HepG2 (cell line): ENCODE results near the gene TEX35. TPM values are rescaled to one million over a fixed set of nuclear protein-coding genes. Genes with fewer than 3 reads are reported as not detected.
A peak's percentile ranks its signal among the peaks of the same experiment; 100 is the strongest.

Experiments used
- ATAC-seq: fragments of 200-7000 bp; cut with Tn5 transposase; 3 replicates; pipeline ENCODE4 v1.9.1; 2020; ENCODE audit warnings: mild to moderate bottlenecking, moderate library complexity
- BruUV-seq: library from RNA; stranded (reverse); fragments of 400-500 nt; replicated peaks from 2 replicates; lab custom pipeline; 2021; lab: Mats Ljungman, UMichigan
- CTCF ChIA-PET: fragments of 300-600 bp; formaldehyde crosslinking; extraction: SDS; loops from one replicate; lab custom pipeline; 2021; ENCODE audit warnings: low total read pairs, inconsistent platforms, low intra/inter-chr PET ratio; lab: Yijun Ruan, JAX
- POLR2A ChIA-PET: fragments of 350-600 bp; sonication (Branson Sonifier 250); formaldehyde crosslinking; loops from one replicate; lab custom pipeline; 2020; ENCODE audit warnings: antibody characterized with exemption, inconsistent platforms; lab: Yijun Ruan, JAX
- DNase-seq: peaks from one replicate; pipeline ENCODE4 v3.0.0-alpha.2; 2015; ENCODE audit warnings: low spot score
- FAIRE-seq: peaks from 3 replicates; lab custom pipeline; 2011; peaks lifted over from hg19 to GRCh38; lab: Jason Lieb, UNC
- H2AFZ ChIP-seq: one replicate; pipeline ENCODE4 v1.6.1; 2011; ENCODE audit warnings: low read length, inconsistent platforms
- H3K27ac ChIP-seq: fragments of 300-600 bp; 3 replicates; pipeline ENCODE4 v1.8.0; 2011; ENCODE audit warnings: mixed run types, mild to moderate bottlenecking, mixed read lengths, low read length, inconsistent platforms; ENCODE audit not compliant: insufficient read depth; ENCODE audit errors: extremely low read length
- H3K27me3 ChIP-seq, 2 experiments: fragments of 200-600 bp in 1 of 2; 2 replicates in 1 of 2; 3 replicates in 1 of 2; pipeline versions ENCODE4 v1.6.0 to v1.8.0; 2011; ENCODE audit warnings: low read length in 2 of 2, mild to moderate bottlenecking in 2 of 2, moderate library complexity in 2 of 2, inconsistent platforms in 1 of 2; ENCODE audit not compliant: insufficient read depth in 2 of 2, control insufficient read depth in 1 of 2
- H3K36me3 ChIP-seq, 2 experiments: fragments of 200-600 bp in 1 of 2; replicated peaks in 1 of 2; 2 replicates in 1 of 2; 3 replicates in 1 of 2; pipeline versions ENCODE4 v1.5.1 to v1.8.0; 2011; ENCODE audit warnings: low read length in 2 of 2, inconsistent platforms in 1 of 2; ENCODE audit not compliant: insufficient read depth in 2 of 2, control insufficient read depth in 1 of 2
- H3K4me1 ChIP-seq: 2 replicates; pipeline ENCODE4 v1.5.1; 2012; ENCODE audit warnings: low read length, inconsistent platforms; ENCODE audit not compliant: insufficient read depth
- H3K4me2 ChIP-seq: 2 replicates; pipeline ENCODE4 v1.6.0; 2011; ENCODE audit warnings: low read depth, low read length, inconsistent platforms
- H3K4me3 ChIP-seq, 3 experiments: fragments of 200-600 bp in 1 of 3; sonication (generic), shearing (Covaris generic) in 1 of 3; replicated peaks in 1 of 3; 2 replicates each; pipeline ENCODE4 v1.5.1; 2011 to 2016; ENCODE audit warnings: low read length in 3 of 3, inconsistent platforms in 2 of 3, low read depth in 2 of 3, mild to moderate bottlenecking in 2 of 3, control low read depth in 1 of 3, mixed read lengths in 1 of 3; ENCODE audit not compliant: insufficient read depth in 1 of 3
- H3K79me2 ChIP-seq: one replicate; pipeline ENCODE4 v1.6.1; 2011; ENCODE audit warnings: low read length, inconsistent platforms; ENCODE audit not compliant: insufficient read depth
- H3K9ac ChIP-seq: 2 replicates; pipeline ENCODE4 v1.6.0; 2011; ENCODE audit warnings: mild to moderate bottlenecking, low read depth, low read length, inconsistent platforms; ENCODE audit not compliant: insufficient read depth
- H3K9me3 ChIP-seq: 2 replicates; pipeline ENCODE4 v1.5.1; 2012; ENCODE audit warnings: mild to moderate bottlenecking, low read length
- H4K20me1 ChIP-seq: 2 replicates; pipeline ENCODE4 v1.6.0; 2011; ENCODE audit warnings: inconsistent platforms, mild to moderate bottlenecking, low read length, moderate library complexity; ENCODE audit not compliant: insufficient read depth
- EP300 ChIP-seq, 3 experiments: sonication (generic) in 1 of 3; formaldehyde crosslinking in 1 of 3; IDR thresholded peaks; 2 replicates each; pipeline versions ENCODE4 v1.5.1 to v1.6.1; 2011 to 2020; ENCODE audit warnings: low read depth in 2 of 3, low read length in 2 of 3, borderline replicate concordance in 1 of 3, improper control_type of control experiment in 1 of 3, mild to moderate bottlenecking in 1 of 3, missing genetic modification reagents in 1 of 3, moderate library complexity in 1 of 3
- GABPA ChIP-seq, 2 experiments: IDR thresholded peaks; 2 replicates each; pipeline ENCODE4 v1.6.1; 2011 to 2016; ENCODE audit warnings: low read depth in 2 of 2, low read length in 1 of 2, missing biosample characterization in 1 of 2, missing genetic modification characterization in 1 of 2
- HNF4G ChIP-seq, 2 experiments: sonication (generic) in 1 of 2; formaldehyde crosslinking in 1 of 2; IDR thresholded peaks; 2 replicates each; pipeline versions ENCODE4 v1.4.0 to v1.6.1; 2011 to 2020; ENCODE audit warnings: borderline replicate concordance in 2 of 2, low read depth in 2 of 2, mild to moderate bottlenecking in 2 of 2, low read length in 1 of 2, missing genetic modification reagents in 1 of 2, moderate library complexity in 1 of 2
- PPARG ChIP-seq: conservative IDR thresholded peaks from 2 replicates; pipeline ENCODE4 v1.6.1; 2016; ENCODE audit warnings: missing biosample characterization, missing genetic modification reagents
- TOE1 ChIP-seq: sonication (generic); formaldehyde crosslinking; IDR thresholded peaks from 2 replicates; pipeline ENCODE4 v1.4.0; 2020; ENCODE audit warnings: mild to moderate bottlenecking, missing genetic modification reagents
- WIZ ChIP-seq: sonication (generic); formaldehyde crosslinking; IDR thresholded peaks from 2 replicates; pipeline ENCODE4 v1.5.1; 2020; ENCODE audit warnings: mild to moderate bottlenecking, missing genetic modification reagents
- ZNF124 ChIP-seq: sonication (generic); formaldehyde crosslinking; IDR thresholded peaks from 2 replicates; pipeline ENCODE4 v1.4.0; 2020; ENCODE audit warnings: missing genetic modification reagents
- ZNF619 ChIP-seq: sonication (generic); formaldehyde crosslinking; IDR thresholded peaks from 2 replicates; pipeline ENCODE4 v1.4.0; 2020; ENCODE audit warnings: mild to moderate bottlenecking, missing genetic modification reagents
- WGBS: methylation state at CpG from one replicate; pipeline ENCODE4 v1.1.6; 2017; ENCODE audit warnings: low lambda C conversion rate; 5-methylcytosine and 5-hydroxymethylcytosine counted together
- in situ Hi-C: cut with HindIII; loops from 2 replicates; pipeline ENCODE4 v1.10.0; 2017; ENCODE audit warnings: low pct_unique_long_range_greater_than_20kb; ENCODE audit not compliant: extremely low pct_ligation_motif_present
- intact Hi-C: fragments of 100-400 bp; cut with micrococcal nuclease; formaldehyde crosslinking; loops from one replicate; pipeline ENCODE4 v1.10.0; 2022; ENCODE audit not compliant: unreplicated experiment
- polyA plus RNA-seq, 8 experiments: library from polyadenylated mRNA; depleted of rRNA in 3 of 8; stranded (reverse) in 7 of 8; unstranded in 1 of 8; fragments of >200 nt; fragmentation: Illumina TruSeq in 4 of 8; extraction: Trizol in 4 of 8; gene quantifications; 2 replicates each; pipeline versions ENCODE4 v1.2.1 to v1.2.3, GENCODE V29; 2011 to 2016; ENCODE audit warnings: low read depth in 4 of 8, missing spikeins in 1 of 8, mixed read lengths in 1 of 8; ENCODE audit not compliant: insufficient read depth in 1 of 8
- total RNA-seq, 5 experiments: library from RNA; depleted of rRNA; stranded (reverse); fragments of >200 nt; fragmentation: Illumina TruSeq; extraction: Trizol; gene quantifications; 2 replicates each; pipeline ENCODE4 v1.2.3, GENCODE V29; 2016; ENCODE audit warnings: low read depth in 1 of 5
- TF ChIP-seq, protein P1 (sequence below): IDR thresholded peaks from 2 replicates; pipeline ENCODE4 v1.4.0; 2020; ENCODE audit warnings: mild to moderate bottlenecking, missing genetic modification reagents
- TF ChIP-seq, protein P2 (sequence below): sonication (generic); formaldehyde crosslinking; IDR thresholded peaks from 2 replicates; pipeline ENCODE4 v1.5.0; 2020; ENCODE audit warnings: mild to moderate bottlenecking, missing genetic modification reagents, borderline replicate concordance

TEX35 gene
- total and polyA plus RNA-seq, 2 of the 13 experiments (the other 11 are each of a cell fraction or from before 2014, with no cell fraction given) = not detected

DNA sequence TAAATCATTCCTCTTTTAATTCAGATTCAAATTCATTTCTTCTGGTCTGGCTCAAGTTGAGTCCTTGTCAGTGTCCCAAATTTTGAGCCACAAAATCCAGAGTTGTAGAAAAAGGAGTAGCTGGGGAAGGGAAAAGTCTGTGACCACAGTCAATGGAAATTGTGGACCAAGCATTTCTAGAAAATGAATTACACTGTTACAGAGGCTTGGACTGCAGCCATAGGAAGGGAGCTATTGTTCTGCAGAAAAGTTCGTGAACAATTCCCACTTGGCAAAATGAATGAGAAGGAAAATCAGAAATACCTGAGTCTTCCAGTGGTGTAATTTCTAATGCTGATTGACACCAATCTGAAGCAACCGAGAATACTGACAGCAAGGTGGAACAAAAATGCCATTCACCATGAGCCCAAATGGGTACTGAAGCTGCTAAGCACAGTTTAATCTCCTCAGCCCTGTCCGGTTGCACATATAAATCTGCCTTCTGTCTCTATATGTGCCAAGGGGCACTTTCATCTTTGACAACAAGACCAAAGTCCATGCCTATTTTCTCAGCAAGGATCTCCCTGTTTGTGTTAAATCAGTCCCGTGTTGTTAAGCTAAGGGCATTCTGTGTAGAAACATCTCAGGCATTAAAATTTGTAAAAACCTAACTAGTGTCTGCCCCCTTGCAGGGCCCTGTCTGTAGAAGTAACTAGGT lies 51.3 kb downstream of the TEX35 start:
- Histone ChIP-seq H3K79me2 (no peaks in the 10 kb centered on the region), H3K4me3 (no peak overlapping the region; a peak in 1 of 6 replicates), H4K20me1 (no peaks in the 10 kb centered on the region), H3K4me2 (peak overlapping the region; percentile 61), H3K4me1 (peaks cover 21% of the 10 kb centered on the region), H3K27ac (no peak overlapping the region), H3K9ac (no peak overlapping the region), H2AFZ (no peak overlapping the region), H3K9me3 (0 out of 2 replicates have a peak, but pooled peaks cover 6% of the 10 kb centered on the region), H3K36me3 (no peaks in the 10 kb centered on the region), H3K27me3 (no peaks in the 10 kb centered on the region)
- in situ Hi-C loops (no loop called here), intact Hi-C loops (no loop called here)
- ChIA-PET CTCF (no interaction called here), POLR2A (interaction anchor here (0.8 to 1.9 kb wide), 3 partner anchors 13 to 56 kb away, joined by 3 to 11 read pairs (median 5); no protein-coding TSS in a partner anchor)
- WGBS = 6% methylated on average over 4 of the region's 4 CpGs
- no peak for FAIRE-seq
- ATAC-seq = peak; percentile 82
- DNase-seq = peak; percentile 70
- no TSS peak for BruUV-seq
- no peak for TF ChIP-seq ZNF124 (CRISPR knock-in tag)
- TF ChIP-seq, protein P1, sequence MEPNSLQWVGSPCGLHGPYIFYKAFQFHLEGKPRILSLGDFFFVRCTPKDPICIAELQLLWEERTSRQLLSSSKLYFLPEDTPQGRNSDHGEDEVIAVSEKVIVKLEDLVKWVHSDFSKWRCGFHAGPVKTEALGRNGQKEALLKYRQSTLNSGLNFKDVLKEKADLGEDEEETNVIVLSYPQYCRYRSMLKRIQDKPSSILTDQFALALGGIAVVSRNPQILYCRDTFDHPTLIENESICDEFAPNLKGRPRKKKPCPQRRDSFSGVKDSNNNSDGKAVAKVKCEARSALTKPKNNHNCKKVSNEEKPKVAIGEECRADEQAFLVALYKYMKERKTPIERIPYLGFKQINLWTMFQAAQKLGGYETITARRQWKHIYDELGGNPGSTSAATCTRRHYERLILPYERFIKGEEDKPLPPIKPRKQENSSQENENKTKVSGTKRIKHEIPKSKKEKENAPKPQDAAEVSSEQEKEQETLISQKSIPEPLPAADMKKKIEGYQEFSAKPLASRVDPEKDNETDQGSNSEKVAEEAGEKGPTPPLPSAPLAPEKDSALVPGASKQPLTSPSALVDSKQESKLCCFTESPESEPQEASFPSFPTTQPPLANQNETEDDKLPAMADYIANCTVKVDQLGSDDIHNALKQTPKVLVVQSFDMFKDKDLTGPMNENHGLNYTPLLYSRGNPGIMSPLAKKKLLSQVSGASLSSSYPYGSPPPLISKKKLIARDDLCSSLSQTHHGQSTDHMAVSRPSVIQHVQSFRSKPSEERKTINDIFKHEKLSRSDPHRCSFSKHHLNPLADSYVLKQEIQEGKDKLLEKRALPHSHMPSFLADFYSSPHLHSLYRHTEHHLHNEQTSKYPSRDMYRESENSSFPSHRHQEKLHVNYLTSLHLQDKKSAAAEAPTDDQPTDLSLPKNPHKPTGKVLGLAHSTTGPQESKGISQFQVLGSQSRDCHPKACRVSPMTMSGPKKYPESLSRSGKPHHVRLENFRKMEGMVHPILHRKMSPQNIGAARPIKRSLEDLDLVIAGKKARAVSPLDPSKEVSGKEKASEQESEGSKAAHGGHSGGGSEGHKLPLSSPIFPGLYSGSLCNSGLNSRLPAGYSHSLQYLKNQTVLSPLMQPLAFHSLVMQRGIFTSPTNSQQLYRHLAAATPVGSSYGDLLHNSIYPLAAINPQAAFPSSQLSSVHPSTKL (CRISPR knock-in tag) = no peak
- peak; percentile 39; the same call in 1 of the 2 replicates for TF ChIP-seq HNF4G (IDR thresholded peaks at IDR 0.05; ENCODE audit: borderline replicate concordance, low read depth, low read length)
- TF ChIP-seq HNF4G (CRISPR knock-in tag; IDR thresholded peaks at IDR 0.05; ENCODE audit: borderline replicate concordance, low read depth) = no peak
- no peak for TF ChIP-seq WIZ (CRISPR knock-in tag)
- TF ChIP-seq PPARG (CRISPR knock-in tag) = peak; percentile 90
- TF ChIP-seq ZNF619 (CRISPR knock-in tag) = no peak
- TF ChIP-seq EP300 (IDR thresholded peaks at IDR 0.05; ENCODE audit: low read depth in 2 of 2, low read length in 2 of 2) = peak in 1 of 2 experiments; percentile 22; a peak in 1 of 4 replicates
- TF ChIP-seq EP300 (CRISPR knock-in tag; IDR thresholded peaks at IDR 0.05; ENCODE audit: borderline replicate concordance) = no peak
- TF ChIP-seq, protein P2, sequence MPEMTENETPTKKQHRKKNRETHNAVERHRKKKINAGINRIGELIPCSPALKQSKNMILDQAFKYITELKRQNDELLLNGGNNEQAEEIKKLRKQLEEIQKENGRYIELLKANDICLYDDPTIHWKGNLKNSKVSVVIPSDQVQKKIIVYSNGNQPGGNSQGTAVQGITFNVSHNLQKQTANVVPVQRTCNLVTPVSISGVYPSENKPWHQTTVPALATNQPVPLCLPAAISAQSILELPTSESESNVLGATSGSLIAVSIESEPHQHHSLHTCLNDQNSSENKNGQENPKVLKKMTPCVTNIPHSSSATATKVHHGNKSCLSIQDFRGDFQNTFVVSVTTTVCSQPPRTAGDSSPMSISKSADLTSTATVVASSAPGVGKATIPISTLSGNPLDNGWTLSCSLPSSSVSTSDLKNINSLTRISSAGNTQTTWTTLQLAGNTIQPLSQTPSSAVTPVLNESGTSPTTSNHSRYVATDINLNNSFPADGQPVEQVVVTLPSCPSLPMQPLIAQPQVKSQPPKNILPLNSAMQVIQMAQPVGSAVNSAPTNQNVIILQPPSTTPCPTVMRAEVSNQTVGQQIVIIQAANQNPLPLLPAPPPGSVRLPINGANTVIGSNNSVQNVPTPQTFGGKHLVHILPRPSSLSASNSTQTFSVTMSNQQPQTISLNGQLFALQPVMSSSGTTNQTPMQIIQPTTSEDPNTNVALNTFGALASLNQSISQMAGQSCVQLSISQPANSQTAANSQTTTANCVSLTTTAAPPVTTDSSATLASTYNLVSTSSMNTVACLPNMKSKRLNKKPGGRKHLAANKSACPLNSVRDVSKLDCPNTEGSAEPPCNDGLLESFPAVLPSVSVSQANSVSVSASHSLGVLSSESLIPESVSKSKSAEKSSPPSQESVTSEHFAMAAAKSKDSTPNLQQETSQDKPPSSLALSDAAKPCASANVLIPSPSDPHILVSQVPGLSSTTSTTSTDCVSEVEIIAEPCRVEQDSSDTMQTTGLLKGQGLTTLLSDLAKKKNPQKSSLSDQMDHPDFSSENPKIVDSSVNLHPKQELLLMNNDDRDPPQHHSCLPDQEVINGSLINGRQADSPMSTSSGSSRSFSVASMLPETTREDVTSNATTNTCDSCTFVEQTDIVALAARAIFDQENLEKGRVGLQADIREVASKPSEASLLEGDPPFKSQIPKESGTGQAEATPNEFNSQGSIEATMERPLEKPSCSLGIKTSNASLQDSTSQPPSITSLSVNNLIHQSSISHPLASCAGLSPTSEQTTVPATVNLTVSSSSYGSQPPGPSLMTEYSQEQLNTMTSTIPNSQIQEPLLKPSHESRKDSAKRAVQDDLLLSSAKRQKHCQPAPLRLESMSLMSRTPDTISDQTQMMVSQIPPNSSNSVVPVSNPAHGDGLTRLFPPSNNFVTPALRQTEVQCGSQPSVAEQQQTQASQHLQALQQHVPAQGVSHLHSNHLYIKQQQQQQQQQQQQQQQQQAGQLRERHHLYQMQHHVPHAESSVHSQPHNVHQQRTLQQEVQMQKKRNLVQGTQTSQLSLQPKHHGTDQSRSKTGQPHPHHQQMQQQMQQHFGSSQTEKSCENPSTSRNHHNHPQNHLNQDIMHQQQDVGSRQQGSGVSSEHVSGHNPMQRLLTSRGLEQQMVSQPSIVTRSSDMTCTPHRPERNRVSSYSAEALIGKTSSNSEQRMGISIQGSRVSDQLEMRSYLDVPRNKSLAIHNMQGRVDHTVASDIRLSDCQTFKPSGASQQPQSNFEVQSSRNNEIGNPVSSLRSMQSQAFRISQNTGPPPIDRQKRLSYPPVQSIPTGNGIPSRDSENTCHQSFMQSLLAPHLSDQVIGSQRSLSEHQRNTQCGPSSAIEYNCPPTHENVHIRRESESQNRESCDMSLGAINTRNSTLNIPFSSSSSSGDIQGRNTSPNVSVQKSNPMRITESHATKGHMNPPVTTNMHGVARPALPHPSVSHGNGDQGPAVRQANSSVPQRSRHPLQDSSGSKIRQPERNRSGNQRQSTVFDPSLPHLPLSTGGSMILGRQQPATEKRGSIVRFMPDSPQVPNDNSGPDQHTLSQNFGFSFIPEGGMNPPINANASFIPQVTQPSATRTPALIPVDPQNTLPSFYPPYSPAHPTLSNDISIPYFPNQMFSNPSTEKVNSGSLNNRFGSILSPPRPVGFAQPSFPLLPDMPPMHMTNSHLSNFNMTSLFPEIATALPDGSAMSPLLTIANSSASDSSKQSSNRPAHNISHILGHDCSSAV (CRISPR knock-in tag) = no peak
- no peak for TF ChIP-seq GABPA (IDR thresholded peaks at IDR 0.05; ENCODE audit: low read depth, low read length)
- TF ChIP-seq GABPA (CRISPR knock-in tag; IDR thresholded peaks at IDR 0.05; ENCODE audit: low read depth) = no peak
- no peak for TF ChIP-seq TOE1 (CRISPR knock-in tag)
